Brain microvascular endothelial cell (primary cell): ENCODE results near the gene UBL7.

Source experiments
- DNase-seq: peaks from one replicate; pipeline ENCODE4 v3.0.0-alpha.2; 2020
- H3K27ac ChIP-seq: fragments of 250-450 bp; sonication (Bioruptor Pico); 2 replicates; pipeline ENCODE4 v1.5.1; 2020; ENCODE audit warnings: mild to moderate bottlenecking, moderate library complexity
- H3K27me3 ChIP-seq: fragments of 250-450 bp; sonication (Bioruptor Pico); replicated peaks from 2 replicates; pipeline ENCODE4 v1.5.1; 2020; ENCODE audit warnings: mild to moderate bottlenecking
- H3K36me3 ChIP-seq: fragments of 250-450 bp; sonication (Bioruptor Pico); replicated peaks from 2 replicates; pipeline ENCODE4 v1.5.1; 2020; ENCODE audit warnings: mild to moderate bottlenecking
- H3K4me3 ChIP-seq: 2 replicates; pipeline ENCODE4 v1.5.1; 2011; ENCODE audit warnings: low read depth, mild to moderate bottlenecking, control low read depth, low read length, moderate library complexity
- in situ Hi-C: cut with HindIII; loops from 2 replicates; pipeline ENCODE4 v1.10.0; 2017; ENCODE audit warnings: low sequenced_read_pairs, low pct_ligation_motif_present
- TF ChIP-seq, protein P1 (sequence below): IDR thresholded peaks from 2 replicates; pipeline ENCODE4 v1.5.1; 2011; ENCODE audit warnings: low read depth, mild to moderate bottlenecking, moderate library complexity, low read length, control low read depth, inconsistent platforms; ENCODE audit errors: missing control alignments

Gene UBL7

GRCh38 chr15:74420193-74420905, 40.6 kb downstream of the UBL7 start:
- DNase-seq = no peak
- TF ChIP-seq, protein P1, sequence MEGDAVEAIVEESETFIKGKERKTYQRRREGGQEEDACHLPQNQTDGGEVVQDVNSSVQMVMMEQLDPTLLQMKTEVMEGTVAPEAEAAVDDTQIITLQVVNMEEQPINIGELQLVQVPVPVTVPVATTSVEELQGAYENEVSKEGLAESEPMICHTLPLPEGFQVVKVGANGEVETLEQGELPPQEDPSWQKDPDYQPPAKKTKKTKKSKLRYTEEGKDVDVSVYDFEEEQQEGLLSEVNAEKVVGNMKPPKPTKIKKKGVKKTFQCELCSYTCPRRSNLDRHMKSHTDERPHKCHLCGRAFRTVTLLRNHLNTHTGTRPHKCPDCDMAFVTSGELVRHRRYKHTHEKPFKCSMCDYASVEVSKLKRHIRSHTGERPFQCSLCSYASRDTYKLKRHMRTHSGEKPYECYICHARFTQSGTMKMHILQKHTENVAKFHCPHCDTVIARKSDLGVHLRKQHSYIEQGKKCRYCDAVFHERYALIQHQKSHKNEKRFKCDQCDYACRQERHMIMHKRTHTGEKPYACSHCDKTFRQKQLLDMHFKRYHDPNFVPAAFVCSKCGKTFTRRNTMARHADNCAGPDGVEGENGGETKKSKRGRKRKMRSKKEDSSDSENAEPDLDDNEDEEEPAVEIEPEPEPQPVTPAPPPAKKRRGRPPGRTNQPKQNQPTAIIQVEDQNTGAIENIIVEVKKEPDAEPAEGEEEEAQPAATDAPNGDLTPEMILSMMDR = no peak
- in situ Hi-C loops = no loop called here
- Histone ChIP-seq H3K36me3 (peaks cover 20% of the 10 kb centered on the region), H3K27ac (no peak overlapping the region), H3K4me3 (no peak overlapping the region), H3K27me3 (no peaks in the 10 kb centered on the region)

DNA sequence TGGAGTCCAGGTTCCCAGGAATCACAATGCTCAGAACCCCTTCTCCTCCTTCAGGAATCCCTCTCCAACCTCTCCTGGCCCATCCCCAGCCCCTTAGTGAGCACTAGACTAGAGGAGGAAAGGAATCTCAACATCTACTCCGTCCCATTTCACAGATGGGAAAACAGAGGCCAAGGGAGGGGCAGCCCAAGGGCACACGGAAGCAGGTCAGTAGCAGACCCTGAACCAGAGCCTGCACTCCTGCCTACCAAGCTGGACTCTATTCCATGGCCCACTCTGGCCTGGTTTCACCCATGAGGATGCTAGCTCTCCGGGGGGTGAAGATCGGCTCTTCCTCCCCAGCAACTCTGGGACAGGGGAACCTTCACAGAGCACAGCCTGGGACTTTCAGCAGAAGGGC, 41.5 kb downstream of the UBL7 start:
- Histone ChIP-seq H3K4me3 (no peak overlapping the region), H3K27ac (no peak overlapping the region), H3K36me3 (peaks cover 29% of the 10 kb centered on the region), H3K27me3 (no peaks in the 10 kb centered on the region)
- no peak for DNase-seq
- TF ChIP-seq, protein P1 = no peak
- in situ Hi-C loops = no loop called here

GRCh38 chr15:74418575-74419338, 42.2 kb downstream of the UBL7 start:
- peaks cover 36% of the 10 kb centered on the region for H3K36me3 ChIP-seq
- no peaks in the 10 kb centered on the region for H3K27me3 ChIP-seq
- TF ChIP-seq, protein P1 = no peak
- no peak for DNase-seq
- H3K4me3 ChIP-seq = no peak overlapping the region
- H3K27ac ChIP-seq = no peak overlapping the region
- in situ Hi-C loops = no loop called here

- no peak overlapping the region for H3K27ac ChIP-seq
- no peak for DNase-seq
- H3K4me3 ChIP-seq = no peak overlapping the region
- TF ChIP-seq, protein P1 = no peak
- H3K36me3 ChIP-seq = peaks cover 45% of the 10 kb centered on the region
- H3K27me3 ChIP-seq = no peaks in the 10 kb centered on the region
- in situ Hi-C loops = no loop called here
These were observed 43.3 kb downstream of the UBL7 start for GRCh38 chr15:74417670-74418069.

- Histone ChIP-seq H3K36me3 (peaks cover 45% of the 10 kb centered on the region), H3K27me3 (no peaks in the 10 kb centered on the region), H3K4me3 (no peak overlapping the region), H3K27ac (peak overlapping the region; percentile 13)
- DNase-seq = peak; percentile 59
- TF ChIP-seq, protein P1 = no peak
- in situ Hi-C loops = no loop called here
These were observed 43.7 kb downstream of the UBL7 start for GRCh38 chr15:74417225-74417624.
